GM21526 (cell line): ENCODE results near the gene SLC24A2.

Experiments used
- ATAC-seq: cut with Tn5 transposase; IDR thresholded peaks from one replicate; pipeline ENCODE4 v1.9.1; 2021; ENCODE audit warnings: moderate library complexity; ENCODE audit not compliant: unreplicated experiment, low FRiP score

The SLC24A2 gene

GRCh38 chr9:19768798-19769197 lies 20.0 kb downstream of the SLC24A2 start:
- ATAC-seq, result no peak

- no peak for ATAC-seq
Observed at GRCh38 chr9:19759066-19759465, 29.8 kb downstream of the SLC24A2 start.

- no peak for ATAC-seq
Observed at GRCh38 chr9:19757745-19758144, 31.1 kb downstream of the SLC24A2 start.

- ATAC-seq, result no peak
Observed at GRCh38 chr9:19754921-19755320, 33.9 kb downstream of the SLC24A2 start.

GRCh38 chr9:19748278-19749126 lies 40.3 kb downstream of the SLC24A2 start:
- no peak for ATAC-seq

GRCh38 chr9:19746223-19746622 lies 42.6 kb downstream of the SLC24A2 start:
- no peak for ATAC-seq

GRCh38 chr9:19741178-19741577 lies 47.7 kb downstream of the SLC24A2 start:
- ATAC-seq, result no peak
